ENCODE measurements around the gene CYP4F2.
A peak's percentile ranks its signal among the peaks of the same experiment; 100 is the strongest.
"Not testable (repeated sequence)": the region's sequence is repeated elsewhere in the genome, so short reads cannot be mapped to it uniquely, and the experiment has no call there.

The CYP4F2 gene

DNA sequence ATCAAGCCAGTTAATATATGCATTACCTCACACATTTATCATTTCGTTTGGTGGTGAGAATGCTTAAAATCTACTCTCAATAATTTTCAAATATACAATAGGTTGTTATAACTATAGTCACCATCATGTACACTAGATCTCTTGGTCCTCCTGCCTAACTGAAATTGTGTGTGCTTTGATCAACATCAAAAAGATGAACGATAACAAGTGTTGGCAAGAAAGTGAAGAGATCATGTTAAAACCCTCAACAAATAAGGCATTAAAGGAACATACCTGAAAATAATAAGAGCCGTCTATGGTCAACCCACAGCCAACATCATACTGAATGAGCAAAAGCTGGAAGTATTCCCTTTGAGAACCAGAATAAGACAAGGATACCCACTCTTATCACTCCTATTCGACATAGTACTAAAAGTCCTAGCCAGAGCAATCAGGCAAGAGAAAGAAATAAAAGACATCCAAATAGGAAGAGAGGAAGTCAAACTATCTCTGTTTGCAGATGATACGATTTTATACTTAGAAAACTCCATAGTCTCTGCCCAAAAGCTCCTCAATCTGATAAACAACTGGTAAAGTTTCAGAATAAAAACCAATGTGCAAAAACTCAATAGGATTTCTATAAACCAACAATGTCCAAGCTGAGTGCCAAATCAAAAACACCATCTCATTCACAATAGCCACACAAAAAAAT lies 54.5 kb downstream of the CYP4F2 start:
- no peak for DNase-seq

DNA sequence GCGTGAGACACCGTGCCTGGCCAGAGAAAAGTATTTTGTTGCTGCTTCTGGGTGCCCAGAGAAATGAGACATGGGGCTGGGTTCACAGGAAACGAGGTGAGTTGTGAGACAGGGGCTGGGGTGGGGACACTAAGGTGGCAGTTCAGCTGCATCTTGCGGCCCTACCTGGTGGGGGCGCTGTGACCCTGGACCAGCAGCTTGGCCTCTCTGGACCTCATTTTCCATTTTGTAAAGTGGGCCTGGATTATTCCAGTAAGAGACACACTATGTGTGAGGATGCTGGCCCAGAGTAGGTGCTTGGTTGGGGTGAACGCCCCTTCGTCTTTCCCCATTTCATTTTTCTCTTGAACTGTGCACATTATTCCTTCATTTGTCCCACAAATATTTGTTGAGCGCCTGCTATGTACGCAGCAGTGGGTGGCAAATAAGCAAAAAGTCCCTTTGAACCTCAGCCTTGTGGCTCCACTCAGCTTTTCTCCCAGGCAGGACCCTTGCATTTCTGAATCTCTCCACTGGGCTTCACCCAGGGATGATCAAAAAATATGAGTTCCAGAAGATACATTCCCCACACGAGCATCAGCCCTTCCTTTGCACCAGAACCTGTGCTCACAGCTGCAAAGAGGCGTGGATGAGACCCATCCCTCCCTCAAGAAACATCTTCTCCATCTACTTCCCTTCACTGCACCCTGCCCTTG lies 55.9 kb downstream of the CYP4F2 start:
- no peak for DNase-seq

DNA sequence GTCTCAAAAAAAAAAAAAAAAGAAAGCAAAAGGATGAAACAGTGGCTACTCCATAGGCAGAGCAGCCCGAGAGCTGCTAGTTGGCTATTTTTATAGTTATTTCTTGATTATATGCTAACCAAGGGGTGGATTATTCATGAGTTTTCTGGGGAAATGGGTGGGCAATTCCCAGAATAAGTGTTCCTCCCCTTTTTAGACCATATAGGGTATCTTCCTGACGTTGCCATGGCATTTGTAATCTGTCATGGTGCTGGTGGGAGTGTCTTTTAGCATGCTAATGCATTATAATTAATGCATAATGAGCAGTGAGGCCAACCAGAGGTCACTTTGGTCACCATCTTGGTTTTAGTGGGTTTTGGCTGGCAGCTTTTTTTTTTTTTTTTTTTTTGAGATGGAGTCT lies 57.0 kb downstream of the CYP4F2 start:
- no peak for DNase-seq

DNA sequence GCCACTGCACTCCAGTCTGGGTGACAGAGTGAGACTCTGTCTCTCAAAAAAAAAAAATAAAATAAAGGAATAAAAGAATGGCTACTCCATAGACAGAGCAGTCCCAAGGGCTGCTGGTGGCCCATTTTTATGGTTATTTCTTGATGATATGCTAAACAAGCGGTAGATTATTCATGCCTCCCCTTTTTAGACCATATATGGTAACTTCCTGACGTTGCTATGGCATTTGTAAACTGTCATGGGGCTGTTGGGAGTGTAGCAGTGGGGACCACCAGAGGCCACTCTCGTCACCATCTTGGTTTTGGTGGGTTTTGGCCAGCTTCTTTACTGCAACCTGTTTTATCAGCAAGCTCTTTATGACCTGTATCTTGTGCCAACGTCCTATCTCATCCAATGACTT lies 58.0 kb downstream of the CYP4F2 start:
- not testable (repeated sequence) for DNase-seq

DNA sequence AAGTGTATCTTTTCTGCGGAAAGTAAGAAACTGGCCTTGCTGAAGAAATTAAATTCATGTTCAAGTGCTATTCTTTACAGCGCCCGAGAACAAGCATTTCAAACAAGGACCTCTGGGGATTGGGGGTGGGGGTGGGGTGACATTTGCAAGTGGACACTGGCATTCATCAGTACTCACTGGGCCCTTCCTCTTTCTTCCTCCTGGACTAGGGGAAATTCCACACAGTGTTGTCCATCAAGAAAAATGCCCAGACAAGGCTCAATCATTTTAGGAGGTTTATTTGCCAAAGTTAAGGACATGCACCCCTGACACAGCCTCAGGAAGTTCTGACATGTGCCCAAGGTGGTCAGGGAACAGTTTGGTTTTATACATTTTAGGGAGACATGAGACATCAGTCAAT lies 59.5 kb downstream of the CYP4F2 start:
- DNase-seq: no peak

DNA sequence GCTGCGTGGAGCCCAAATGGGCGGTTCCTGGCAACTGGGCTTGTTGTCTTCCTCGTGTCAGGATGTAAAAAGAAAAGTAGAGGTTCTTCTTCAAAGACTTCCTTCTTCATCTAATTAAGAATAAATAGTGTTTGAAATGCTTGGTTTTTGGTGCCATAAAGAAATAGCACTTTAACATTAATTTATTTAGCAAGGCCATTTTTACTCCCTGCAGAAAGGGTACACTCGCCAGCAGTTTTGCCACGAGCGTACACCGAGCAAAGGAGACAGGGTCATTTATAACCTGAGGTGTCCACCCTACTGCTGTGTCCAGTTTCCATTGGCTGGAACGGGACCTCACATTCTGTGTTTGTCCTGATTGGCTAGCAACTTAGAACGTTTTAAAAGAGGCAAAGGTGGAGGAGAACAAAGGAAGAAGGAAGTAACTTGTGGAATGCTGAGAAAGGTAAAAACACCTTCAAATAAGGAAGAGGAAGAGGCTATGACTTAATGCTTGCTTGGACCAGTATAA lies 60.6 kb downstream of the CYP4F2 start:
- no peak for DNase-seq

DNA sequence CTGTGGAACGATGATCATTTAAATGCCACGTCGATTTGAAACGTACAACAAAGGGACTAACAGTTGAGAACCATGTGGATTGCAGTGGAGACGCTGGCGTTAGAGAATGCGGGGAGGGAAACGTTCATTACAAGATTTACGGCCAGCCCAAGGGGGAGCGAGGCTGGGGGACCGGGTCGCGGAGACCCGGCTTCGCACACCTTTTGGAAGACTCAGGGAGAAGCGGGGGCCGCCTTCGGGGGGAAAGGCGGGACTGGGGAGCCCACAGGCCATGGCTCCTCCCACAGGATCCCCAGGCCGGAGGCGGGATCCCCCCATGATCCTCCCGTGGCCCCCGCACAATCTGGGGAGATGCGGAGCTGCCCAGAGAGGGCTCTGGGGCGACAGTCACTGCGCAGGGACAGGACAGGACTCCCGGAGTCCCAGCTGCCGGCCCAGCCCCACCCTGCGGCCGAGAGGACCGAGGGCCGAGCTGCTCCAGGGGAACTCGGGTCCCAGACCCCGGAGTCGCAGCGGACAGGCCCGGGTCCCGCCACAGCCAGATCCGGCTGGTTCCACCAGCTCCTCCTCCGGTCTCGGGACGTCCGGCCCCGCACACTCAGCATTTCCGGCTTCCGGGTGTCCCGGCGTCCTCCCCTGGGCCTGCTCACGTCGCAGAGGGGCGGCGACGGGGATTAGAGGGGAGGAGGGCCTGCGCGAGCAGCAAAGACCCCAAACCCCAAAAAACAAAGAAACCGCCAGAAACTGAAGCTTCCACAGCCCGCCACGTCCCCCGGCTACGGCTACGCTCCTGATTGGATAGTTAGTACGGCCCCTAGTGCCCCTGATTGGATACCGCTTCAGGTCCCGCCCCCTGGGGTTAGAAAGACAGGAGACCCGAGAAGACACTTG lies 61.3 kb downstream of the CYP4F2 start:
- peak; percentile 90 for DNase-seq

DNA sequence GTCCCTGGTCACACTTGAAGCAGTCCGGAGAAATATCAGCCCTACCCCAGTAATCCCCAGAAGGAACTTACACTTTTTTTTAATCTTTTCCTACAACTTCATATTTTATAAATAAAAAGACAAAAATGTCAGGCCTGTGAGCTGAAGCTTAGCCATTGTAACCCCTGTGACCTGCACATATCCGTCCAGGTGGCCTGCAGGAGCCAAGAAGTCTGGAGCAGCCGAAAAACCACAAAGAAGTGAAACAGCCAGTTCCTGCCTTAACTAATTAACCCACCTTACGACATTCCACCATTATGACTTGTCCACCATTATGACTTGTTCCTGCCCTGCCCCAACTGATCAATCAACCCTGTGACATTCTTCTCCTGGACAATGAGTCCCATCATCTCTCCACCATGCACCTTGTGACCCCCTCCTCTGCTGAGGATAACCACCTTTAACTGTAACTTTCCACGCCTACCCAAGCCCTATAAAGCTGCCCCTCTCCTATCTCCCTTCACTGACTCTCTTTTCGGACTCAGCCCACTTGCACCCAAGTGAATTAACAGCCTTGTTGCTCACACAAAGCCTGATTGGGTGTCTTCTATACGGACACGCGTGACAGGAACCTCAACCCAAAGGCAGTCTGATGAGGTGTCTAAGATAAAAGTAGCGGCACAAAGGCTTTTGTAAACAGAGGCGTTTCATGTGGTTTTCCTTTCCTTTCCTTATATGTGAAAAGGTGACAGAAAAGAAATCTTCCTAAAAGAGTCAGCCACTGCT lies 62.1 kb downstream of the CYP4F2 start:
- DNase-seq: not testable (repeated sequence)

DNA sequence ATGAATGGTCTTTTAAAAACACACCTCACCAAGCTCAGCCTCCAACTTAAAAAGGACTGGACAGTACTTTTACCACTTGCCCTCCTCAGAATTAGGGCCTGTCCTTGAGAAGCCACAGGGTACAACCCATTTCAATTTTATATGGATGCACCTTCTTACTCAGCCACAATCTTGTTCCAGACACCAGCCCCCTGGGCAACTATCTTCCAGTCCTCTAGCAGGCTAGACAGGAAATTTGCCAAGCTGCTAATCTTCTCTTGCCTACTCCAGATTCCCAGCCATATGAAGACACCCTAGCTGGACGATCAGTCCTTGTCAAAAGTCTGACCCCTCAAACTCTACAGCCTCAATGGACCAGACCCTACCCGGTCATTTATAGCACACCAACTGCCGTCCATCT lies 63.6 kb downstream of the CYP4F2 start:
- DNase-seq: not testable (repeated sequence)

DNA sequence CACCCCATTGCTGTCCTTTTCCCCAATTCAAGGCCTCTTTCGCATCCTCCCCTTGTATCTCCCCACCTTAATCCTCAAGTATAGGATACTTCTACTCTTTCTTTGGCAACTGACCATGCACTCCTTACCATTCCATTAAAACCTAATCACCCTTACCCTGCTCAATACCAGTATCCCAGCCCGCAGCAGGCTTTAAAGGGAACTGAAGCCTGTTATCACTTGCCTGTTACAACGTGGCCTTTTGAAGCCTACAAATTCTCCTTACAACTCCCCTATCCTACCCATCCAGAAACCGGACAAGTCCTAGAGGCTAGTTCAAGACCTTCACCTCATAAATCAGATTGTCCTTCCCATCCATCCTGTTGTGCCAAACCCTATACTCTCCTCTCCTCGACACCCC lies 66.2 kb downstream of the CYP4F2 start:
- DNase-seq: no peak

DNA sequence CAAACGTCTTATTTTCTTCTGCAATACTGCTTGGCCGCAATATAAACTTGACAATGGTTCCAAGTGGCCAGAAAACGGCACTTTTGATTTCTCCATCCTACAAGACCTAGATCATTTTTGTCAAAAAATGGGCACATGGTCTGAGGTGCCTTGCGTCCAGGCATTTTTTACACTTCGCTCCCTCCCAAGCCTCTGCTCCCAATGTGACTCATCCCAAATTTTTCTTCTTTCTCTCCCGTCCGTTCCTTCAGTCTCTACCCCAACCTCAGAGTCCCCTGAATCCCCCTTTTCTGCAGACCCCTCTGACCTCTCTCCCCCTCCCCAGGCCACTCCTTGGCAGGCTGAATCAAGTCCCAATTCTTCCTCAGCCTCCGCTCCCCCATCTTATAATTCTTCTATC lies 68.1 kb downstream of the CYP4F2 start:
- DNase-seq: no peak

DNA sequence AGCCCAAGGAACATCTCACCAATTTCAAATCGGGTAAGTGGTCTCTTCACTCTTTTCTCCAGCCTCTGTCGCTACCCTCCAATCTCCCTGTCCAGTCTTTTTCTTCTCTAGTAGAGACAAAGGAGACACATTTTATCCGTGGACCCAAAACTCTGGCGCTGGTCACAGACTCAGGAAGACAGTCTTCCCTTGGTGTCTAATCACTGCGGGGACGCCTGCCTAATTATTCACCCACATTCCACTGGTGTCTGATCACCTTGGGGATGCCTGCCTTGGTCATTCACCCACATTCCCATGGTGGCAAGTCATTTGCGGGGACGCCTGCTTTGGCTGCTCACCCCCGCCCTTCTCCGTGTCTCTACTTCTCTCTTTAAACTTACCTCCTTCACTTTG lies 68.6 kb downstream of the CYP4F2 start:
- DNase-seq: no peak

DNA sequence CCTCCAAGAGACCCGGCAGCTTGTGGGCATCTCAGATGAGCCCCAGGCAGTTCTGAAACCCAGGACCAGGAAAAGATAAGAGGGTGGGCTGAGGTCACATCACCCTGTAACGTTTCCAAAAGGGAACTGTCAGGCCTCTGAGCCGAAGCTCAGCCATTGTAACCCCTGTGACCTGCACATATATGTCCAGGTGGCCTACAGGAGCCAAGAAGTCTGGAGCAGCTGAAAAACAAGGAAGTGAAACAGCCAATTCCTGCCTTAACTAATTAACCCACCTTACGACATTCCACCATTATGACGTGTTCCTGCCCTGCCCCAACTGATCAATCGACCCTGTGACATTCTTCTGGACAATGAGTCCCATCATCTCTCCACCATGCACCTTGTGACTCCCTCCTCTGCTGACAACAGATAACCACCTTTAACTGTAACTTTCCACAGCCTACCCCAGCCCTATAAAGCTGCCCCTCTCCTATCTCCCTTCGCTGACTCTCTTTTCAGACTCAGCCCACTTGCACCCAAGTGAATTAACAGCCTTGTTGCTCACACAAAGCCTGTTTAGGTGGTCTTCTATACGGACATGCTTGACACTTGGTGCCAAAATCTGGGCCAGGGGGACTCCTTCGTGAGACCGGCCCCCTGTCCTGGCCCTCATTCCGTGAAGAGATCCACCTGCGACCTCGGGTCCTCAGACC lies 69.1 kb downstream of the CYP4F2 start:
- not testable (repeated sequence) for DNase-seq

DNA sequence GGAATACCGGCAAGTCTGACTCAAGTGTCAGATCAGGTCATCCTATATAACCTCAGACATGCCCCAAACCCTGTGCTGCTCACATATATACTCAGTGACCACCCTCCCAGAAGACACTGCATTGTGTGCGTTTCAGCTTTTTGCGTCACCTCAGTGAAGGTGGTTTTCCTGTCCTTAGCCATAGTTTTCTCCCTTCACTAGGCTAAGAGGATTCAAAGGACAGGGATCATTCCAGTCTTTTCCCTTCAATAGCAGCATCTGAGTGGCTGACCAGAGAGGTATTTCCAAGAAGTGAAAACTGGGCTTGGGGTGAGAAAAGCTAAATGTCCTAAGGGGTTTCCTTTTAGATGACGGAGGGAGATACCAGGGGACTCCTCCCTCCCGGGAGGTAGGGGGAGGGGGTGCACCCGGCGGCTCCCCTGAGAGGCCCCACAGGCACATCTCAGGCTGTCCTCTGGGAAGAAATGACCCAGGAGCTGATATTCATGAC lies 69.7 kb downstream of the CYP4F2 start:
- no peak for DNase-seq

All from NCI-H82 (cell line).